GM12864 (cell line): Measurements from ENCODE around the gene BBX.

Experiments
- DNase-seq: peaks from one replicate; pipeline ENCODE4 v3.0.0-alpha.2; 2011; ENCODE audit warnings: low read depth
- H3K4me3 ChIP-seq: 2 replicates; pipeline ENCODE4 v1.5.1; 2011; ENCODE audit warnings: mild to moderate bottlenecking, low read depth, low read length, control low read depth
- CTCF ChIP-seq: IDR thresholded peaks from 2 replicates; pipeline ENCODE4 v1.5.1; 2011; ENCODE audit warnings: low read depth, mild to moderate bottlenecking, moderate library complexity, low read length, control low read depth, inconsistent platforms; ENCODE audit errors: missing control alignments

The BBX gene

DNA sequence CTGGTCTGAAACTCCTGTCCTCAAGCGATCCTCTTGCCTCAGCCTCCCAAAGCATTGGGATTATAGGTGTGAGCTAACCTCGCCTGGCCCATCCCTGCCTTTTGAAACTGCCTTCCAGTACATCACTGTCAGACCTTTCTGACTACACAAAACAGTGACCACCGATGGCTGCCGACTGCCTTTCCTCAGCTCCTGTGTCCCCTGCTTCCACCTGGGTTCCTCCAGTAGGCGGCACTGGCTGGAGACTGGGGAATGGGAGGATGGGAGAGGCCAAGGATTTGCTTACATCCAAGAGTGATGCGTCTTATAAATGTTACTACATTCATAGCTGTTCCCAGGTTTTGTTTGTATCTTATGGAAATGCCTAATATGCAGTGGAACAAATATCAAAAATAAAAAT, 242.8 kb downstream of the BBX start:
- DNase-seq = no peak
- no peak overlapping the region for H3K4me3 ChIP-seq
- TF ChIP-seq CTCF = no peak

- DNase-seq = no peak
- no peak overlapping the region for H3K4me3 ChIP-seq
- TF ChIP-seq CTCF = no peak
These were observed 245.3 kb downstream of the BBX start for GRCh38 chr3:107767897-107768605.

DNA sequence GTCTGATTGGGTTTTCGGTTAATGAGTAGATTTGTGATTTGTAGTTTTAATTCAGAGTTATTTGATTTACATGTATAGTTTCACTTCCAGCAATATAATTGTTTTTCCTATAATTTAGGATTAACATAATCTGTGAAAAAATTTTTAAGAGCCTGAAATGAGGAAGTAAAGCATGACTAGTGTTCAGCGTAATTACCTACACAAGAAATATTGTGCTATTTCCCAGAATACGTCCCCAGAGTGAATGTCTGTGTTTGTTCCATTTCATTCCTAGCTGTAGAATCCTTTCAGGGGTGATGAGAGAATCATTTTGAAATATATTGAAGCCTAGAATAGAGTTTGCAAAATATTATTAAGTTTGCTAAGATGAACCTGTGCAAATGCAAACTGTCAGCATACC, 247.1 kb downstream of the BBX start:
- no peak overlapping the region for H3K4me3 ChIP-seq
- TF ChIP-seq CTCF = no peak
- DNase-seq = no peak

GRCh38 chr3:107772016-107772415, 249.3 kb downstream of the BBX start:
- TF ChIP-seq CTCF = no peak
- no peak overlapping the region for H3K4me3 ChIP-seq
- no peak for DNase-seq

DNA sequence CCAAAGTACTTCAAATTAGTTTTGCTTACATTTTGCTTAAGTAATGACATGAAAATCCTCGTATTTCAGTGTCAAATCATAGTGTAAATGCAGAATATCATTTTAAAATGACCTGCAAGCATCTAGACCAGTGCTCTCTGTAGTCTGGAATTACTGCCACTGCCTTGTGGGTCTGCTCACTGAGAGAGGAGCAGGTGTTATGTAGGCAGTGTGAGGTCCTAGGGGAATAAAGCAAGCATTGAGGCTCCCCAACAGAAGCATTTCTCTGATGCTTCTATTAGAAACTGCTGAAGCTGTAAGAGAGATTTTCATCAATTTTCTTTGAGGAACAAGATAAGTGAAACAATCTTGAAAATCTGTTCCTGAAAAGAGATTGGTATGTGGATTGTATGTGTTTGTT, 253.2 kb downstream of the BBX start:
- no peak for DNase-seq
- TF ChIP-seq CTCF = no peak
- H3K4me3 ChIP-seq = no peak overlapping the region

DNA sequence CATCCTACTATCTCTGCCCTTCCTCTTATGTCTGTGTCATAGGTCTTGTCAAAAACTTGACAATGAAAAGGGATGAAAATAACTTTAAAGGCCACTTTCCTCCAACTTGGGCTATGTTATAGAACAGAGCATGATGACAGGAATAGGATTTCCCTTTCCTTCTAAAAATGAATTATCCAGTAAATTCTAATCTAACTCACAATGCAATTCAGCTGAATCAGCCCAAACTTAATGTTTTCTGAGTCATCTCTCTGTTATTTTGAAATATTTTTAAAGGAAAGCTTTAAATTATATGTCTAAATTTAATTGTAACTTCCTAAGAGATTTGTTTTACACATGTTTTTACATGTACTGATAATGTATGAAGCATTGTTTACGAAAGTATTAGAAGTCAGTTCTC, 258.5 kb downstream of the BBX start:
- no peak for TF ChIP-seq CTCF
- DNase-seq = no peak
- no peak overlapping the region for H3K4me3 ChIP-seq

DNA sequence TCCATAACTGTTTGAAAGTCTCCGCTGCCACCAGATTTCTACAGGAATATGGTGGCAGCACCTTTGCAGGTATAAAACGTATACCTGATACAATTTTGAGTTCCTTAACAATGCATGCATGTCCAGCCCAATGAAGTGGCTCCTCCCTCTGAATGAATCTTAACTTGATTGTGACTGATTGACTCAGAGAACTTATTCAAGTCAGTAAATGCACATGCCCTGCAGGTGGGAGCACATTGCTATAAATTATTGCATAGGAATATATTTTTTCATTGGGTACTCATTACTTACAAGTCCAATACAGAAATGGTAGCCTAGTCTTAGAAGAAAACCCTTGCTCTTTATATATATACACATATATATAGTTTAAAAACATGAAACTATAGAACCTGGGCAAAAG, 259.3 kb downstream of the BBX start:
- H3K4me3 ChIP-seq = no peak overlapping the region
- TF ChIP-seq CTCF = no peak
- no peak for DNase-seq
